Breast epithelium (tissue), 3 donors: ENCODE results near the gene PROS1.

Experiments
- POLR2A ChIP-seq: fragments of 450-650 bp; IDR thresholded peaks from one replicate; pipeline ENCODE4 v1.6.1; 2016; ENCODE audit warnings: antibody characterized with exemption, mild to moderate bottlenecking, moderate library complexity
- POLR2AphosphoS5 ChIP-seq, 3 donors: sonication (generic); formaldehyde crosslinking; IDR thresholded peaks; one replicate each; pipeline ENCODE4 v1.6.1; 2017; ENCODE audit warnings: antibody characterized with exemption in 3 of 3
- TF ChIP-seq, protein P1 (sequence below), 3 donors: fragments of 450-650 bp; IDR thresholded peaks; one replicate each; pipeline ENCODE4 v1.5.1; 2016 to 2017; ENCODE audit warnings: antibody characterized with exemption in 3 of 3, mild to moderate bottlenecking in 3 of 3, moderate library complexity in 3 of 3

DNA sequence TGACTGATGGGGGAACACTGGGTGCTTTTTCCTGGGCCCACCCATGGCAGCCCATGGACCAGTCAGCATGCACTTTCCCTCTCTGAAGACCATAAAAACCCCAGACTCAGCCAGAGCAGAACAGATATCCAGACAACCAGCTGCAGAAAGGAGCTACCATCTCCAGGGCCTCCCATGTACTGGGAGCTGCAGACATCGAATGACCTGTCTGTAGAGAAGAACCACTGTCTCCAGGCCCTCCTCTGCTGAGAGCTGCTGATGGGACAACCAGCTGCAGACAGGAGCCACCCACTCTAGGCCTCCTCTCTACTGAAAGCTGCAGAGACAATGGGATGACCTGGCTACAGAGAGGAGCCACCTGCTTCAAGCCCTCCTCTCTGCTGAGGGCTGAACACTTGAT lies 66.6 kb downstream of the PROS1 start:
- TF ChIP-seq, protein P1, sequence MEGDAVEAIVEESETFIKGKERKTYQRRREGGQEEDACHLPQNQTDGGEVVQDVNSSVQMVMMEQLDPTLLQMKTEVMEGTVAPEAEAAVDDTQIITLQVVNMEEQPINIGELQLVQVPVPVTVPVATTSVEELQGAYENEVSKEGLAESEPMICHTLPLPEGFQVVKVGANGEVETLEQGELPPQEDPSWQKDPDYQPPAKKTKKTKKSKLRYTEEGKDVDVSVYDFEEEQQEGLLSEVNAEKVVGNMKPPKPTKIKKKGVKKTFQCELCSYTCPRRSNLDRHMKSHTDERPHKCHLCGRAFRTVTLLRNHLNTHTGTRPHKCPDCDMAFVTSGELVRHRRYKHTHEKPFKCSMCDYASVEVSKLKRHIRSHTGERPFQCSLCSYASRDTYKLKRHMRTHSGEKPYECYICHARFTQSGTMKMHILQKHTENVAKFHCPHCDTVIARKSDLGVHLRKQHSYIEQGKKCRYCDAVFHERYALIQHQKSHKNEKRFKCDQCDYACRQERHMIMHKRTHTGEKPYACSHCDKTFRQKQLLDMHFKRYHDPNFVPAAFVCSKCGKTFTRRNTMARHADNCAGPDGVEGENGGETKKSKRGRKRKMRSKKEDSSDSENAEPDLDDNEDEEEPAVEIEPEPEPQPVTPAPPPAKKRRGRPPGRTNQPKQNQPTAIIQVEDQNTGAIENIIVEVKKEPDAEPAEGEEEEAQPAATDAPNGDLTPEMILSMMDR (IDR thresholded peaks at IDR 0.05): no peak
- TF ChIP-seq POLR2AphosphoS5 (IDR thresholded peaks at IDR 0.05): no peak
- no peak for TF ChIP-seq POLR2A
